Measurements from ENCODE around the gene RASGRP1. TPM values are rescaled to one million over a fixed set of nuclear protein-coding genes. Genes with fewer than 3 reads are reported as not detected.

Gene RASGRP1
- total RNA-seq, 1 experiment from 2014 or later = 0.85 TPM

DNA sequence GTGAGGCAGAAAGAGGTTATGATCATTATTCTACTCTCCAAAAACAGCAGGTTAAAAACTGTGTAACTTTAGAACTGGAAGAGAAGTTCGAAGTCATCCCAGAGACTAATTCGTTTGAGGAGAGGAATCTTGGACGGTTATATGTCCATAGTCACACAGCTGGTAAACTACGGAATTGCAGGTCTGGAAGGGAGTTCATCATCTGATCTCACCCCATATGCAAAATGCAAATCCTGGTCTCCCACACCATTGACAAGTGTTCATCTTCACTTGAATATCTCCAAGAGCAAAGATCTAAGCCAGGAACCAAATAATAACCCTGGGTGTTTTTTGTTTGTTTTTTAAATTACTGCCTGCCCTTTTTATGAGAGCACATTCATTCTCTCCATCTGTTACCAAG is 57.6 kb downstream of the RASGRP1 start:
- Histone ChIP-seq H4K5ac (ENCODE audit: insufficient read length, low read depth, low read length) (no peak overlapping the region), H3K4me1 (ENCODE audit: insufficient read depth, low read length) (peaks cover 2% of the 10 kb centered on the region; the same call in 1 of the 2 replicates), H3K9me3 (ENCODE audit: control insufficient read depth, low read depth, low read length) (no peaks in the 10 kb centered on the region), H3K4me2 (ENCODE audit: insufficient read depth, insufficient read length, low read length) (no peak overlapping the region), H3K9ac (ENCODE audit: extremely low read depth, insufficient read length, low read length) (no peak overlapping the region), H3K79me2 (ENCODE audit: insufficient read depth, low read length) (no peaks in the 10 kb centered on the region), H2BK120ac (ENCODE audit: low read depth, low read length, poor library complexity, severe bottlenecking) (no peak overlapping the region), H4K20me1 (ENCODE audit: control insufficient read depth, insufficient read depth, insufficient read length) (no peaks in the 10 kb centered on the region), H4K8ac (replicated peaks; ENCODE audit: insufficient read length, low read depth, low read length) (no peak overlapping the region), H2BK20ac (ENCODE audit: low read depth, low read length, poor library complexity, severe bottlenecking) (no peak overlapping the region), H2BK15ac (ENCODE audit: low read depth, low read length) (no peak overlapping the region), H3K27ac (ENCODE audit: insufficient read length, low read depth, low read length) (no peak overlapping the region), H3K23me2 (ENCODE audit: insufficient read length, low read depth, low read length, poor library complexity, severe bottlenecking) (no peaks in the 10 kb centered on the region), H3K18ac (ENCODE audit: insufficient read length, low read depth, low read length) (no peak overlapping the region), H3K23ac (ENCODE audit: insufficient read length, low read depth, low read length) (no peak overlapping the region), H2AFZ (ENCODE audit: low read length) (no peak overlapping the region), H4K91ac (ENCODE audit: insufficient read length, low read depth, low read length) (no peak overlapping the region), H3K79me1 (ENCODE audit: insufficient read depth, low read depth, low read length, poor library complexity, severe bottlenecking) (no peaks in the 10 kb centered on the region), H3K27me3 (ENCODE audit: insufficient read depth, low read length) (no peaks in the 10 kb centered on the region), H3T11ph (ENCODE audit: low read length) (no peak overlapping the region), H2AK5ac (ENCODE audit: insufficient read length, low read length) (no peak overlapping the region), H3K56ac (ENCODE audit: insufficient read length, low read depth, low read length) (no peak overlapping the region), H2BK12ac (ENCODE audit: insufficient read length, low read depth, low read length) (no peak overlapping the region), H3K14ac (ENCODE audit: insufficient read depth, low read length) (no peak overlapping the region), H2BK5ac (ENCODE audit: insufficient read length, low read length) (no peak overlapping the region), H3K4ac (ENCODE audit: low read depth, low read length) (no peak overlapping the region)
- no peaks in the 10 kb centered on the region for H3K27me3 Mint-ChIP-seq (ENCODE audit: low read depth)
- H3K4me1 Mint-ChIP-seq = peaks cover 6% of the 10 kb centered on the region in 2 experiments; a peak in 2 of 4 replicates
- TF ChIP-seq, protein P1, sequence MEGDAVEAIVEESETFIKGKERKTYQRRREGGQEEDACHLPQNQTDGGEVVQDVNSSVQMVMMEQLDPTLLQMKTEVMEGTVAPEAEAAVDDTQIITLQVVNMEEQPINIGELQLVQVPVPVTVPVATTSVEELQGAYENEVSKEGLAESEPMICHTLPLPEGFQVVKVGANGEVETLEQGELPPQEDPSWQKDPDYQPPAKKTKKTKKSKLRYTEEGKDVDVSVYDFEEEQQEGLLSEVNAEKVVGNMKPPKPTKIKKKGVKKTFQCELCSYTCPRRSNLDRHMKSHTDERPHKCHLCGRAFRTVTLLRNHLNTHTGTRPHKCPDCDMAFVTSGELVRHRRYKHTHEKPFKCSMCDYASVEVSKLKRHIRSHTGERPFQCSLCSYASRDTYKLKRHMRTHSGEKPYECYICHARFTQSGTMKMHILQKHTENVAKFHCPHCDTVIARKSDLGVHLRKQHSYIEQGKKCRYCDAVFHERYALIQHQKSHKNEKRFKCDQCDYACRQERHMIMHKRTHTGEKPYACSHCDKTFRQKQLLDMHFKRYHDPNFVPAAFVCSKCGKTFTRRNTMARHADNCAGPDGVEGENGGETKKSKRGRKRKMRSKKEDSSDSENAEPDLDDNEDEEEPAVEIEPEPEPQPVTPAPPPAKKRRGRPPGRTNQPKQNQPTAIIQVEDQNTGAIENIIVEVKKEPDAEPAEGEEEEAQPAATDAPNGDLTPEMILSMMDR (conservative IDR thresholded peaks at IDR 0.05) = no peak
- DNase-seq = no peak
- WGBS (ENCODE audit: extremely low coverage, insufficient read length, low lambda C conversion rate) = no CpG with 5 or more reads among the region's 4 CpGs
- no peaks in the 10 kb centered on the region; a peak in 1 of 7 replicates for H3K36me3 Mint-ChIP-seq (ENCODE audit: insufficient read depth in 1 of 3, low read depth in 3 of 3)
- H3K4me3 Mint-ChIP-seq = no peak overlapping the region
- H3K9me3 Mint-ChIP-seq = no peaks in the 10 kb centered on the region
- H3K27ac Mint-ChIP-seq = no peak overlapping the region; a peak in 1 of 7 replicates
